ENCODE data around the gene ARHGAP30. TPM values are rescaled to one million over a fixed set of nuclear protein-coding genes. Genes with fewer than 3 reads are reported as not detected.

The ARHGAP30 gene
- total RNA-seq, 1 experiment from 2014 or later, result 0.39 TPM

- TF ChIP-seq, protein P1, sequence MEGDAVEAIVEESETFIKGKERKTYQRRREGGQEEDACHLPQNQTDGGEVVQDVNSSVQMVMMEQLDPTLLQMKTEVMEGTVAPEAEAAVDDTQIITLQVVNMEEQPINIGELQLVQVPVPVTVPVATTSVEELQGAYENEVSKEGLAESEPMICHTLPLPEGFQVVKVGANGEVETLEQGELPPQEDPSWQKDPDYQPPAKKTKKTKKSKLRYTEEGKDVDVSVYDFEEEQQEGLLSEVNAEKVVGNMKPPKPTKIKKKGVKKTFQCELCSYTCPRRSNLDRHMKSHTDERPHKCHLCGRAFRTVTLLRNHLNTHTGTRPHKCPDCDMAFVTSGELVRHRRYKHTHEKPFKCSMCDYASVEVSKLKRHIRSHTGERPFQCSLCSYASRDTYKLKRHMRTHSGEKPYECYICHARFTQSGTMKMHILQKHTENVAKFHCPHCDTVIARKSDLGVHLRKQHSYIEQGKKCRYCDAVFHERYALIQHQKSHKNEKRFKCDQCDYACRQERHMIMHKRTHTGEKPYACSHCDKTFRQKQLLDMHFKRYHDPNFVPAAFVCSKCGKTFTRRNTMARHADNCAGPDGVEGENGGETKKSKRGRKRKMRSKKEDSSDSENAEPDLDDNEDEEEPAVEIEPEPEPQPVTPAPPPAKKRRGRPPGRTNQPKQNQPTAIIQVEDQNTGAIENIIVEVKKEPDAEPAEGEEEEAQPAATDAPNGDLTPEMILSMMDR (IDR thresholded peaks at IDR 0.05 in 2 of 3, conservative IDR thresholded peaks at IDR 0.05 in 1 of 3; ENCODE audit: borderline replicate concordance in 1 of 3, insufficient read depth in 1 of 3, low read depth in 2 of 3, low read length in 2 of 3), result no peak
- no peak for TF ChIP-seq CBX3 (IDR thresholded peaks at IDR 0.05; ENCODE audit: low read depth)
- no peak for TF ChIP-seq POLR2AphosphoS5 (IDR thresholded peaks at IDR 0.05; ENCODE audit: low read depth, low read length)
- TF ChIP-seq ZFX (IDR thresholded peaks at IDR 0.05), result no peak
- TF ChIP-seq, protein P2, sequence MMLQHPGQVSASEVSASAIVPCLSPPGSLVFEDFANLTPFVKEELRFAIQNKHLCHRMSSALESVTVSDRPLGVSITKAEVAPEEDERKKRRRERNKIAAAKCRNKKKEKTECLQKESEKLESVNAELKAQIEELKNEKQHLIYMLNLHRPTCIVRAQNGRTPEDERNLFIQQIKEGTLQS (IDR thresholded peaks at IDR 0.05), result no peak
- TF ChIP-seq SP1 (IDR thresholded peaks at IDR 0.05; ENCODE audit: low read depth), result no peak
- no peak for TF ChIP-seq SIN3A (IDR thresholded peaks at IDR 0.05; ENCODE audit: low read depth)
- no peak for TF ChIP-seq RAD21 (IDR thresholded peaks at IDR 0.05; ENCODE audit: low read depth)
- TF ChIP-seq TCF7L2 (IDR thresholded peaks at IDR 0.05; ENCODE audit: borderline replicate concordance, extremely low read depth, insufficient read depth, insufficient read length), result no peak
- TF ChIP-seq MAX (IDR thresholded peaks at IDR 0.05), result no peak
- no peak for TF ChIP-seq EZH2 (IDR thresholded peaks at IDR 0.05)
- TF ChIP-seq ZNF274 (IDR thresholded peaks at IDR 0.05; ENCODE audit: low read depth, low read length), result no peak
- no peak for ATAC-seq
- BruUV-seq (replicated peaks), result no TSS peak
- no peak for DNase-seq (ENCODE audit: low read depth, low spot score)
- no peaks in the 10 kb centered on the region for H3K9me2 ChIP-seq (ENCODE audit: insufficient read depth)
- peaks cover 2 to 21% of the 10 kb centered on the region in 2 experiments; a peak in 1 of 4 replicates for H3K36me3 ChIP-seq (ENCODE audit: control insufficient read depth in 1 of 2, insufficient read depth in 2 of 2, low read length in 2 of 2)
- peaks cover 16% of the 10 kb centered on the region; the same call in 1 of the 2 replicates for H4K20me1 ChIP-seq (ENCODE audit: insufficient read depth)
- H3K4me3 ChIP-seq (replicated peaks in 1 of 2; ENCODE audit: low read depth in 1 of 2, low read length in 2 of 2), result no peak overlapping the region
- CTCF ChIA-PET, result no interaction called here
- H3K4me1 ChIP-seq (ENCODE audit: control insufficient read depth in 1 of 2, insufficient read depth in 2 of 2, low read length in 2 of 2), result peaks cover 22 to 36% of the 10 kb centered on the region in 2 experiments
- peaks cover 99% of the 10 kb centered on the region for H3K79me2 ChIP-seq (ENCODE audit: insufficient read depth, low read length)
- no peak overlapping the region for H3K9ac ChIP-seq (ENCODE audit: low read length)
- H3K27ac ChIP-seq (ENCODE audit: low read depth, low read length), result no peak overlapping the region
- no peak overlapping the region for H3K4me2 ChIP-seq (ENCODE audit: low read length)
- no peaks in the 10 kb centered on the region for H3K9me3 ChIP-seq (ENCODE audit: control insufficient read depth in 1 of 2, insufficient read depth in 1 of 2, low read depth in 1 of 2, low read length in 2 of 2)
- POLR2A ChIA-PET, result interaction anchor here (0.9 to 1.2 kb wide), 2 partner anchors 10 to 31 kb away, joined by 3 read pairs; no protein-coding TSS in a partner anchor
- RAD21 ChIA-PET (ENCODE audit: low non-redundant PET in 1 of 2, low total read pairs in 2 of 2, uncharacterized antibody in 2 of 2, unreplicated experiment in 2 of 2), result no interaction called here
- H2AFZ ChIP-seq (ENCODE audit: low read depth, low read length, poor library complexity, severe bottlenecking), result no peak overlapping the region
- H3K27me3 ChIP-seq (ENCODE audit: insufficient read depth, low read length), result no peaks in the 10 kb centered on the region
- intact Hi-C loops (cut with micrococcal nuclease), result no loop called here
Observed at GRCh38 chr1:161111527-161111926, 41.8 kb upstream of the ARHGAP30 start.
